HEK293T (cell line): ENCODE data around the gene FTO.

Experiments
- CTCF ChIA-PET: fragments of 350-600 bp; formaldehyde crosslinking; extraction: SDS; loops from one replicate; lab custom pipeline; 2021; ENCODE audit warnings: antibody characterized with exemption, inconsistent platforms; lab: Yijun Ruan, JAX
- POLR2A ChIA-PET: fragments of 350-600 bp; formaldehyde crosslinking; extraction: SDS; loops from one replicate; lab custom pipeline; 2020; ENCODE audit warnings: antibody characterized with exemption, inconsistent platforms; lab: Yijun Ruan, JAX
- DNase-seq: peaks from one replicate; pipeline ENCODE4 v3.0.0; 2012; ENCODE audit warnings: mixed read lengths; ENCODE audit errors: extremely low spot score
- ARNT ChIP-seq: fragments of 450-650 bp; IDR thresholded peaks from 2 replicates; pipeline ENCODE4 v1.6.1; 2017; ENCODE audit warnings: mild to moderate bottlenecking
- BHLHE40 ChIP-seq: fragments of 450-650 bp; IDR thresholded peaks from 2 replicates; pipeline ENCODE4 v1.6.1; 2016; ENCODE audit warnings: mild to moderate bottlenecking, moderate library complexity, borderline replicate concordance
- CTBP1 ChIP-seq: fragments of 450-650 bp; IDR thresholded peaks from 2 replicates; pipeline ENCODE4 v1.6.1; 2016; ENCODE audit warnings: borderline replicate concordance
- ELF4 ChIP-seq: fragments of 450-650 bp; IDR thresholded peaks from 2 replicates; pipeline ENCODE4 v1.6.1; 2017; ENCODE audit warnings: antibody characterized with exemption
- FOXA1 ChIP-seq: fragments of 450-650 bp; IDR thresholded peaks from 2 replicates; pipeline ENCODE4 v1.6.1; 2016; ENCODE audit warnings: mild to moderate bottlenecking
- FOXK2 ChIP-seq: fragments of 450-650 bp; IDR thresholded peaks from 2 replicates; pipeline ENCODE4 v1.6.1; 2016; ENCODE audit warnings: mild to moderate bottlenecking
- FOXM1 ChIP-seq: fragments of 450-650 bp; IDR thresholded peaks from 2 replicates; pipeline ENCODE4 v1.6.1; 2017; ENCODE audit warnings: mild to moderate bottlenecking, borderline replicate concordance
- HDGF ChIP-seq: fragments of 450-650 bp; IDR thresholded peaks from 2 replicates; pipeline ENCODE4 v1.6.1; 2017; ENCODE audit warnings: antibody characterized with exemption, borderline replicate concordance
- L3MBTL2 ChIP-seq: fragments of 450-650 bp; conservative IDR thresholded peaks from 2 replicates; pipeline ENCODE4 v1.6.1; 2016; ENCODE audit warnings: mild to moderate bottlenecking
- LEF1 ChIP-seq: fragments of 450-650 bp; IDR thresholded peaks from 2 replicates; pipeline ENCODE4 v1.6.1; 2017; ENCODE audit warnings: mild to moderate bottlenecking, borderline replicate concordance
- NFRKB ChIP-seq: fragments of 450-650 bp; IDR thresholded peaks from 2 replicates; pipeline ENCODE4 v1.6.1; 2016; ENCODE audit warnings: mild to moderate bottlenecking, moderate library complexity
- PKNOX1 ChIP-seq: fragments of 450-650 bp; IDR thresholded peaks from 2 replicates; pipeline ENCODE4 v1.6.1; 2016
- SP1 ChIP-seq: fragments of 450-650 bp; IDR thresholded peaks from 2 replicates; pipeline ENCODE4 v1.6.1; 2017
- SUZ12 ChIP-seq: fragments of 450-650 bp; IDR thresholded peaks from 2 replicates; pipeline ENCODE4 v1.6.1; 2016; ENCODE audit warnings: mild to moderate bottlenecking
- TARDBP ChIP-seq: fragments of 450-650 bp; IDR thresholded peaks from 2 replicates; pipeline ENCODE4 v1.6.1; 2016
- ZNF384 ChIP-seq: fragments of 450-650 bp; IDR thresholded peaks from 2 replicates; pipeline ENCODE4 v1.6.1; 2016

FTO gene

GRCh38 chr16:53789137-53789536 is 85.2 kb downstream of the FTO start:
- POLR2A ChIA-PET = no interaction called here
- TF ChIP-seq TARDBP (no peak), SP1 (no peak), FOXA1 (no peak), NFRKB (no peak), L3MBTL2 (no peak), BHLHE40 (no peak), ARNT (no peak), ELF4 (no peak), SUZ12 (no peak), FOXK2 (no peak), PKNOX1 (no peak), LEF1 (no peak), CTBP1 (no peak)
- DNase-seq = no peak
- CTCF ChIA-PET = no interaction called here

DNA sequence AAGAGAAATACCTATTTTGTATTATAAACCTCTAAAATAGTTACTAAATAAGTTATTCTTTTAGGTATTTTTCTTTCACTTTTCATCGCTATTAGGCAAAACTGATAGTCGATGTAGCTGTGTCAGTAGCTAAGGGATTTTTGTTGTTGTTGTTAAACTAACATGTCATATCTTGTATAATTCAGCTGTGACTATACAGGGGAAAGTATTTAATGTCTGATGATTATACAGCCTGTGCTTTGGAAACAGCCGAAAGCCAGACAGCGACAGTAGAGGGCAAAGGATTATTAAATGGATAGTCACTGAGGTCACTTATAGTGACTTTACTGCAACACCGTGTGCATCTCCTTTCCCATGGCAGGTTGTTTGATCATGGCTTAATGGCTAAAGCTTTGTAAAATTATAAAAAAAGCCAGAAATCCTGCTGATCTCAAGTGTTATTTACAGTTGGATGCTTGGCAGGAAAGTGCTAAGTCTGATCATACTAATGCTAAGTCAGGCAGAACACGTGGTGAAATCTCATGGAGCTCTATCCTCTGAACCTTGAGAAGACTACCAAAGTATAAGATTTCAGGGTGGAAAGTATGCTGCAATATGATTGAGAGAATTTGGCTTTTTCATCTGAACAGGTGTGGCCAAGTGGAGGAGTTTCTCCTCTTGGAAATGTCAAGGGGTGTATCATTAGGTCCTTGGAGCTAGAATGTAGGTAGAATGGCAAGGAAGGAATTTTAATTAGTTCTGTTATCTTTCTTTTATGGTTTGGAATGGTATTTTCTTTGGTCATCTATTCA is 88.4 kb downstream of the FTO start:
- TF ChIP-seq TARDBP (no peak), NFRKB (no peak), BHLHE40 (no peak), ELF4 (no peak), FOXK2 (no peak), LEF1 (no peak), FOXA1 (no peak), FOXM1 (no peak), ZNF384 (no peak), PKNOX1 (no peak), L3MBTL2 (no peak), ARNT (no peak), SP1 (no peak), CTBP1 (no peak), SUZ12 (no peak)
- ChIA-PET POLR2A (interaction anchor here (0.7 kb wide), 1 partner anchor 21 kb away, joined by 3 read pairs; no protein-coding TSS in a partner anchor), CTCF (no interaction called here)
- DNase-seq = no peak

DNA sequence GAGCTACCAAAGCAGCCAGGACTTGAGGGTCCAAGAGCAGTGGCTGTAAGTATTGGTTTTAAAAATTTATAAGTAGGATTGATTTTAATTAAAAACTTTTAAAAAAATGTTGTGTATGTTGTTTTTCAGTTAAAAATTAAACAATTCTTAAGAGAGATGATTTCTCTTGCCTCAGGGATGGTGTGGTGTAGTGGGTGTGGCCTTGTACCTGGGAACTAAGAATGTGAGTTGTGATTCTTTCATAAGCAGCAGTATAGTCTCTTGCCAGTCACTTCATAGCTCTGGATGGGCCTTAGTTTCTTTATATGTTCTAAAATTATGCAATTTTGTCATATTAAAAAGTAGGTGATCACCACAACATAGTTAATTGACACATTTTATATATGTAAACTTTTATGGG is 99.5 kb downstream of the FTO start:
- DNase-seq = no peak
- ChIA-PET POLR2A (no interaction called here), CTCF (no interaction called here)
- TF ChIP-seq L3MBTL2 (no peak), LEF1 (no peak), SP1 (no peak), CTBP1 (no peak), SUZ12 (no peak), FOXK2 (no peak), FOXA1 (no peak)

GRCh38 chr16:53803998-53804397 is 100.0 kb downstream of the FTO start:
- ChIA-PET CTCF (no interaction called here), POLR2A (no interaction called here)
- TF ChIP-seq FOXM1 (no peak), ZNF384 (no peak), ELF4 (no peak), HDGF (no peak), SUZ12 (no peak), CTBP1 (no peak)
- DNase-seq = no peak

GRCh38 chr16:53804467-53804866 is 100.5 kb downstream of the FTO start:
- no peak for TF ChIP-seq L3MBTL2
- TF ChIP-seq ELF4 = no peak
- TF ChIP-seq ARNT = no peak
- TF ChIP-seq SUZ12 = no peak
- TF ChIP-seq CTBP1 = no peak
- TF ChIP-seq PKNOX1 = no peak
- no peak for TF ChIP-seq TARDBP
- TF ChIP-seq LEF1 = no peak
- no peak for TF ChIP-seq NFRKB
- no peak for TF ChIP-seq FOXA1
- ChIA-PET POLR2A (no interaction called here), CTCF (no interaction called here)
- no peak for DNase-seq

- no peak for DNase-seq
- POLR2A ChIA-PET = no interaction called here
- CTCF ChIA-PET = no interaction called here
- TF ChIP-seq HDGF (no peak), CTBP1 (no peak), ZNF384 (no peak), BHLHE40 (no peak), L3MBTL2 (no peak), SUZ12 (no peak), FOXK2 (no peak), ARNT (no peak), SP1 (no peak), LEF1 (no peak), TARDBP (no peak), ELF4 (no peak), NFRKB (no peak), FOXA1 (no peak), PKNOX1 (no peak), FOXM1 (no peak)
These were observed 101.2 kb downstream of the FTO start for GRCh38 chr16:53805113-53805512.
